ENCODE results near the gene ALG6. TPM values are rescaled to one million over a fixed set of nuclear protein-coding genes. Genes with fewer than 3 reads are reported as not detected.

The ALG6 gene
- total and polyA plus RNA-seq, 2 donors (not counting 1 experiment from before 2014, with no cell fraction given) = 12.5 to 15.9 TPM

DNA sequence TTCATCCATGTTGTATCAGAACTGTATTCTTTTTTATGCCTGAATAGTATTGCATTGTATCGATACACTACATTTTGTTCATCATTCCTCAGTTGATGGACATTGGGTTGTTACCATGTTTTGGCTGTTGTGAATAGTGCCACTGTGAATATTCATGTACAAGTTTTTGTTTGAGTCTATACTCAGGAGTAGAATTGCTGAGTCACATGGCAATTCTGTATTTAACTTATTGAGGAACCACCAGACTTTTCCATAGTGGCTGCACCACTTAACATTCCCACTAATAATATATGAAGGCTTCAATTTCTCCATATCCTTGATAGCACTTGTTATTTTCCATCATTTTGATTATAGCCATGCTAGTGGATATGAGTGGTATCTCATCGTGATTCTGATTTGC, 56.2 kb downstream of the ALG6 start:
- DNase-seq (ENCODE audit: low read depth in 2 of 2) = no peak
- no peak for TF ChIP-seq EZH2 (IDR thresholded peaks at IDR 0.05; ENCODE audit: low read length, missing control alignments)
- TF ChIP-seq, protein P1, sequence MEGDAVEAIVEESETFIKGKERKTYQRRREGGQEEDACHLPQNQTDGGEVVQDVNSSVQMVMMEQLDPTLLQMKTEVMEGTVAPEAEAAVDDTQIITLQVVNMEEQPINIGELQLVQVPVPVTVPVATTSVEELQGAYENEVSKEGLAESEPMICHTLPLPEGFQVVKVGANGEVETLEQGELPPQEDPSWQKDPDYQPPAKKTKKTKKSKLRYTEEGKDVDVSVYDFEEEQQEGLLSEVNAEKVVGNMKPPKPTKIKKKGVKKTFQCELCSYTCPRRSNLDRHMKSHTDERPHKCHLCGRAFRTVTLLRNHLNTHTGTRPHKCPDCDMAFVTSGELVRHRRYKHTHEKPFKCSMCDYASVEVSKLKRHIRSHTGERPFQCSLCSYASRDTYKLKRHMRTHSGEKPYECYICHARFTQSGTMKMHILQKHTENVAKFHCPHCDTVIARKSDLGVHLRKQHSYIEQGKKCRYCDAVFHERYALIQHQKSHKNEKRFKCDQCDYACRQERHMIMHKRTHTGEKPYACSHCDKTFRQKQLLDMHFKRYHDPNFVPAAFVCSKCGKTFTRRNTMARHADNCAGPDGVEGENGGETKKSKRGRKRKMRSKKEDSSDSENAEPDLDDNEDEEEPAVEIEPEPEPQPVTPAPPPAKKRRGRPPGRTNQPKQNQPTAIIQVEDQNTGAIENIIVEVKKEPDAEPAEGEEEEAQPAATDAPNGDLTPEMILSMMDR (conservative IDR thresholded peaks at IDR 0.05 in 1 of 2, IDR thresholded peaks at IDR 0.05 in 1 of 2; ENCODE audit: low read depth in 1 of 2, low read length in 2 of 2) = no peak
- Histone ChIP-seq H3K36me3 (ENCODE audit: control insufficient read depth, insufficient read depth, low read length) (no peaks in the 10 kb centered on the region), H3K9ac (ENCODE audit: insufficient read depth, low read length) (no peak overlapping the region), H3K79me2 (ENCODE audit: control insufficient read depth, insufficient read depth, low read length) (no peaks in the 10 kb centered on the region), H3K4me1 (ENCODE audit: control insufficient read depth, extremely low read depth, insufficient read depth, low read length) (no peaks in the 10 kb centered on the region), H3K27ac (ENCODE audit: insufficient read depth, low read length) (no peak overlapping the region), H3K9me3 (ENCODE audit: control insufficient read depth, insufficient read depth, low read depth, low read length) (no peaks in the 10 kb centered on the region), H4K20me1 (ENCODE audit: control insufficient read depth, extremely low read depth, insufficient read depth, low read length) (no peaks in the 10 kb centered on the region), H3K27me3 (ENCODE audit: control insufficient read depth, insufficient read depth, low read length) (no peaks in the 10 kb centered on the region), H2AFZ (ENCODE audit: low read length) (no peak overlapping the region), H3K4me3 (replicated peaks in 1 of 4; ENCODE audit: control extremely low read depth in 1 of 4, insufficient read depth in 1 of 4, low read depth in 3 of 4, low read length in 4 of 4) (no peak overlapping the region), H3K4me2 (ENCODE audit: extremely low read depth, insufficient read depth, low read length) (no peak overlapping the region)

DNA sequence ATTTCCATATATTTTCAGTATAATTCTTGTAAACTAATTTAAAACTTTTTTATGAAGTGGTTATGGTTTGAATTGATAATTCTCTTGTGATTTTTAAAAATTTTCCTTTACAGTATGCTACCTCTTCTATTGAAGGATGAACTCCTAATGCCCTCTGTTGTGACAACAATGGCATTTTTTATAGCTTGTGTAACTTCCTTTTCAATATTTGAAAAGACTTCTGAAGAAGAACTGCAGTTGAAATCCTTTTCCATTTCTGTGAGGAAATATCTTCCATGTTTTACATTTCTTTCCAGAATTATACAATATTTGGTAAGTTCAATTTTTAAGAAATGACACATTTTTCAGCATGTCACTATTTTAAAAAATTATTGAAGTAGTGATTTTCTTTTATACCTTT, 61.4 kb downstream of the ALG6 start:
- H3K79me2 ChIP-seq (ENCODE audit: control insufficient read depth, insufficient read depth, low read length) = no peaks in the 10 kb centered on the region
- no peak overlapping the region for H3K9ac ChIP-seq (ENCODE audit: insufficient read depth, low read length)
- TF ChIP-seq, protein P1 (conservative IDR thresholded peaks at IDR 0.05 in 1 of 2, IDR thresholded peaks at IDR 0.05 in 1 of 2; ENCODE audit: low read depth in 1 of 2, low read length in 2 of 2) = no peak
- TF ChIP-seq EZH2 (IDR thresholded peaks at IDR 0.05; ENCODE audit: low read length, missing control alignments) = no peak
- no peaks in the 10 kb centered on the region for H3K9me3 ChIP-seq (ENCODE audit: control insufficient read depth, insufficient read depth, low read depth, low read length)
- no peak overlapping the region for H3K4me2 ChIP-seq (ENCODE audit: extremely low read depth, insufficient read depth, low read length)
- H3K4me1 ChIP-seq (ENCODE audit: control insufficient read depth, extremely low read depth, insufficient read depth, low read length) = no peaks in the 10 kb centered on the region
- no peak overlapping the region for H3K4me3 ChIP-seq (replicated peaks in 1 of 4; ENCODE audit: control extremely low read depth in 1 of 4, insufficient read depth in 1 of 4, low read depth in 3 of 4, low read length in 4 of 4)
- H3K27me3 ChIP-seq (ENCODE audit: control insufficient read depth, insufficient read depth, low read length) = no peaks in the 10 kb centered on the region
- no peaks in the 10 kb centered on the region for H3K36me3 ChIP-seq (ENCODE audit: control insufficient read depth, insufficient read depth, low read length)
- H2AFZ ChIP-seq (ENCODE audit: low read length) = no peak overlapping the region
- H3K27ac ChIP-seq (ENCODE audit: insufficient read depth, low read length) = no peak overlapping the region
- H4K20me1 ChIP-seq (ENCODE audit: control insufficient read depth, extremely low read depth, insufficient read depth, low read length) = no peaks in the 10 kb centered on the region
- DNase-seq (ENCODE audit: low read depth in 2 of 2) = no peak

DNA sequence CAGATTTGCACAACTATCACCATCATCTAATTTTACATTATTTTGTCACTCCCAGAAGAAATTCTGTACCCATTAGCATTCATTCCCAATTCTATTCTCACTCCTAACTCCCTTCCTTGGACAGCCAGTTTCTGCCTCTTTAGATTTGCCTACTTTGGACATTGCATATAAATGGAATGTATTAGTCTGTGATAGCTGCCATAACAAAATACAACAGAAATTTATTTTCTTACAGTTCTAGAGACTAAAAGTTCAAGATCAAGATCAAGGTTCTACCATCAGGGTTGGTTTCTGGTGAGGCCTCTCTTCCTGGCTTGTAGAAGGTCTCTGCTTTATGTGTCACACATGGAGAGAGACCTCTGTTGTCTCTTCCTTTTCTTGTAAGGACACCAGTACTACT, 61.9 kb downstream of the ALG6 start:
- Histone ChIP-seq H4K20me1 (ENCODE audit: control insufficient read depth, extremely low read depth, insufficient read depth, low read length) (no peaks in the 10 kb centered on the region), H3K27me3 (ENCODE audit: control insufficient read depth, insufficient read depth, low read length) (no peaks in the 10 kb centered on the region)
- DNase-seq (ENCODE audit: low read depth in 2 of 2) = no peak

More for the DNA sequence above, 61.9 kb downstream of the ALG6 start:
- H3K4me3 ChIP-seq (replicated peaks in 1 of 4; ENCODE audit: control extremely low read depth in 1 of 4, insufficient read depth in 1 of 4, low read depth in 3 of 4, low read length in 4 of 4) = no peak overlapping the region
- H3K27ac ChIP-seq (ENCODE audit: insufficient read depth, low read length) = no peak overlapping the region
- H3K9me3 ChIP-seq (ENCODE audit: control insufficient read depth, insufficient read depth, low read depth, low read length) = no peaks in the 10 kb centered on the region
- H3K4me2 ChIP-seq (ENCODE audit: extremely low read depth, insufficient read depth, low read length) = no peak overlapping the region
- TF ChIP-seq EZH2 (IDR thresholded peaks at IDR 0.05; ENCODE audit: low read length, missing control alignments) = no peak
- TF ChIP-seq, protein P1 (conservative IDR thresholded peaks at IDR 0.05 in 1 of 2, IDR thresholded peaks at IDR 0.05 in 1 of 2; ENCODE audit: low read depth in 1 of 2, low read length in 2 of 2) = no peak
- no peaks in the 10 kb centered on the region for H3K36me3 ChIP-seq (ENCODE audit: control insufficient read depth, insufficient read depth, low read length)
- H3K9ac ChIP-seq (ENCODE audit: insufficient read depth, low read length) = no peak overlapping the region
- no peaks in the 10 kb centered on the region for H3K79me2 ChIP-seq (ENCODE audit: control insufficient read depth, insufficient read depth, low read length)
- H2AFZ ChIP-seq (ENCODE audit: low read length) = no peak overlapping the region
- no peaks in the 10 kb centered on the region for H3K4me1 ChIP-seq (ENCODE audit: control insufficient read depth, extremely low read depth, insufficient read depth, low read length)
